SK-N-SH (cell line): ENCODE results near the gene ZNF532. TPM values are rescaled to one million over a fixed set of nuclear protein-coding genes. Genes with fewer than 3 reads are reported as not detected.

Experiments
- CTCF ChIA-PET: fragments of 300-600, 350-600 bp; formaldehyde crosslinking; extraction: SDS; loops from one replicate; lab custom pipeline; 2021; lab: Yijun Ruan, JAX
- POLR2A ChIA-PET: fragments of 350-600 bp; sonication (Branson Sonifier 250); formaldehyde crosslinking; extraction: SDS; loops from one replicate; lab custom pipeline; 2020; ENCODE audit warnings: antibody characterized with exemption, inconsistent platforms; lab: Yijun Ruan, JAX
- DNase-seq: peaks from one replicate; pipeline ENCODE4 v3.0.0; 2012
- H2AFZ ChIP-seq: fragments of 200-600 bp; sonication (generic); 2 replicates; pipeline ENCODE4 v1.8.1; 2016; ENCODE audit warnings: antibody characterized with exemption, mild to moderate bottlenecking, low read depth
- H3F3A ChIP-seq: fragments of 200-600 bp; sonication (generic); replicated peaks from 2 replicates; pipeline ENCODE3; 2016; ENCODE audit warnings: antibody characterized with exemption, mild to moderate bottlenecking; ENCODE audit not compliant: insufficient read depth
- H3K27ac ChIP-seq, 2 experiments: fragments of 200-500 bp in 1 of 2; fragments of 200-600 bp in 1 of 2; sonication (Bioruptor generic) in 1 of 2; sonication (generic), shearing (Covaris generic) in 1 of 2; 2 replicates each; pipeline versions ENCODE4 v1.5.1 to v1.6.1; 2014 to 2016; ENCODE audit warnings: low read depth in 2 of 2, inconsistent platforms in 1 of 2, low read length in 1 of 2, mild to moderate bottlenecking in 1 of 2, mixed read lengths in 1 of 2
- H3K27me3 ChIP-seq: fragments of 200-600 bp; sonication (generic), shearing (Covaris generic); 2 replicates; pipeline ENCODE4 v1.6.1; 2016; ENCODE audit warnings: mixed run types; ENCODE audit not compliant: insufficient read depth
- H3K36me3 ChIP-seq, 2 experiments: fragments of 200-500 bp in 1 of 2; fragments of 200-600 bp in 1 of 2; sonication (Bioruptor generic) in 1 of 2; sonication (generic) in 1 of 2; replicated peaks in 1 of 2; 2 replicates each; pipeline versions ENCODE3 to v1.5.1; 2014 to 2016; ENCODE audit warnings: low read length in 1 of 2, mild to moderate bottlenecking in 1 of 2; ENCODE audit not compliant: insufficient read depth in 2 of 2, control insufficient read depth in 1 of 2
- H3K4me1 ChIP-seq, 2 experiments: fragments of 200-500 bp in 1 of 2; fragments of 200-600 bp in 1 of 2; sonication (Bioruptor generic) in 1 of 2; sonication (generic), shearing (Covaris generic) in 1 of 2; 2 replicates each; pipeline versions ENCODE4 v1.5.1 to v1.6.1; 2014 to 2016; ENCODE audit warnings: low read depth in 1 of 2, low read length in 1 of 2, mixed run types in 1 of 2; ENCODE audit not compliant: insufficient read depth in 2 of 2, control insufficient read depth in 1 of 2
- H3K4me2 ChIP-seq: fragments of 200-600 bp; sonication (generic), shearing (Covaris generic); 2 replicates; pipeline ENCODE4 v1.6.1; 2017; ENCODE audit warnings: mixed run types
- H3K4me3 ChIP-seq, 2 experiments: fragments of 200-500 bp in 1 of 2; fragments of 200-600 bp in 1 of 2; sonication (Bioruptor generic) in 1 of 2; sonication (generic), shearing (Covaris generic) in 1 of 2; 2 replicates each; pipeline versions ENCODE4 v1.5.1 to v1.8.1; 2014 to 2016; ENCODE audit warnings: low read depth in 2 of 2, inconsistent platforms in 1 of 2, low read length in 1 of 2, mild to moderate bottlenecking in 1 of 2, mixed read lengths in 1 of 2, moderate library complexity in 1 of 2
- H3K79me2 ChIP-seq: fragments of 200-600 bp; sonication (generic); 2 replicates; pipeline ENCODE4 v1.8.1; 2017; ENCODE audit warnings: mild to moderate bottlenecking; ENCODE audit not compliant: insufficient read depth
- H3K9ac ChIP-seq: fragments of 200-600 bp; sonication (generic); 2 replicates; pipeline ENCODE4 v1.6.1; 2017; ENCODE audit warnings: mixed run types
- H3K9me2 ChIP-seq: fragments of 200-600 bp; sonication (generic); 2 replicates; pipeline ENCODE4 v1.6.1; 2017; ENCODE audit warnings: mixed run types
- H3K9me3 ChIP-seq: fragments of 200-600 bp; sonication (generic); 2 replicates; pipeline ENCODE4 v1.6.1; 2017; ENCODE audit warnings: mixed run types, mild to moderate bottlenecking, moderate library complexity
- H4K20me1 ChIP-seq: fragments of 200-600 bp; sonication (generic); 2 replicates; pipeline ENCODE4 v1.6.1; 2017; ENCODE audit warnings: mild to moderate bottlenecking, mixed run types; ENCODE audit not compliant: insufficient read depth
- CHD2 ChIP-seq: fragments of 150-350 bp; IDR thresholded peaks from 2 replicates; pipeline ENCODE4 v1.6.1; 2018; ENCODE audit warnings: low read length; ENCODE audit not compliant: partially characterized antibody
- CTCF ChIP-seq: fragments of 200-600 bp; sonication (generic); IDR thresholded peaks from 2 replicates; pipeline ENCODE4 v1.6.1; 2017; ENCODE audit warnings: antibody characterized with exemption, mild to moderate bottlenecking, moderate library complexity
- ELF1 ChIP-seq: IDR thresholded peaks from 2 replicates; pipeline ENCODE4 v1.4.0; 2012
- EP300 ChIP-seq, 2 experiments: IDR thresholded peaks; 2 replicates each; pipeline versions ENCODE4 v1.4.0 to v1.6.1; 2012; ENCODE audit warnings: borderline replicate concordance in 1 of 2, low read depth in 1 of 2, low read length in 1 of 2
- EZH2phosphoT487 ChIP-seq: fragments of 200-600 bp; sonication (generic); IDR thresholded peaks from 2 replicates; pipeline ENCODE4 v1.6.1; 2017; ENCODE audit warnings: low read depth, mixed run types, mild to moderate bottlenecking, antibody characterized with exemption, moderate library complexity, borderline replicate concordance
- FOSL2 ChIP-seq: IDR thresholded peaks from 2 replicates; pipeline ENCODE4 v1.4.0; 2012; ENCODE audit warnings: low read depth, mild to moderate bottlenecking, moderate library complexity, borderline replicate concordance
- FOXM1 ChIP-seq: IDR thresholded peaks from 2 replicates; pipeline ENCODE4 v1.4.0; 2012; ENCODE audit warnings: low read depth, mild to moderate bottlenecking
- PBX3 ChIP-seq: IDR thresholded peaks from 2 replicates; pipeline ENCODE4; 2012
- POLR2AphosphoS5 ChIP-seq: IDR thresholded peaks from 2 replicates; pipeline ENCODE4 v1.6.1; 2012; ENCODE audit warnings: low read depth, low read length
- RFX5 ChIP-seq: IDR thresholded peaks from 2 replicates; pipeline ENCODE4 v1.6.1; 2012; ENCODE audit warnings: mild to moderate bottlenecking, improper control_type of control experiment, low read length
- RXRA ChIP-seq: IDR thresholded peaks from 2 replicates; pipeline ENCODE4 v1.4.0; 2012; ENCODE audit warnings: low read depth, mild to moderate bottlenecking, borderline replicate concordance
- SIN3A ChIP-seq: IDR thresholded peaks from 2 replicates; pipeline ENCODE4 v1.6.1; 2012; ENCODE audit warnings: low read depth, mild to moderate bottlenecking, low read length, moderate library complexity, borderline replicate concordance
- TCF12 ChIP-seq: IDR thresholded peaks from 2 replicates; pipeline ENCODE4 v1.4.0; 2012
- YY1 ChIP-seq: IDR thresholded peaks from 2 replicates; pipeline ENCODE4 v1.4.0; 2012; ENCODE audit warnings: low read depth, mild to moderate bottlenecking
- ZBTB33 ChIP-seq: IDR thresholded peaks from 2 replicates; pipeline ENCODE4 v1.4.0; 2012; ENCODE audit warnings: low read depth, borderline replicate concordance
- WGBS: methylation state at CpG from one replicate; pipeline ENCODE4 v1.1.6; 2017; ENCODE audit warnings: low lambda C conversion rate; 5-methylcytosine and 5-hydroxymethylcytosine counted together
- polyA plus RNA-seq, 3 experiments: library from polyadenylated mRNA; depleted of rRNA; stranded (reverse); fragments of >200 nt; gene quantifications; 2 replicates each; pipeline ENCODE4 v1.2.3, GENCODE V29; 2012

The ZNF532 gene
- polyA plus RNA-seq, 1 of the 3 experiments (the other 2 are of a cell fraction) = 34.7 TPM

GRCh38 chr18:58937887-58938267 is 73.2 kb downstream of the ZNF532 start:
- WGBS = 62% methylated on average over 3 of the region's 3 CpGs
- DNase-seq = no peak
- H3K27me3 ChIP-seq = no peaks in the 10 kb centered on the region
- peaks cover 14 to 31% of the 10 kb centered on the region in 2 experiments for H3K36me3 ChIP-seq
- no peaks in the 10 kb centered on the region for H4K20me1 ChIP-seq
- peaks cover 3 to 21% of the 10 kb centered on the region in 2 experiments for H3K4me1 ChIP-seq
- peaks cover 21% of the 10 kb centered on the region for H3F3A ChIP-seq
- peak overlapping the region in 1 of 2 experiments; percentile 38; a peak in 1 of 4 replicates for H3K4me3 ChIP-seq
- H3K9me2 ChIP-seq = no peaks in the 10 kb centered on the region
- peak overlapping the region; percentile 11 to 92; a peak in 3 of 4 replicates for H3K27ac ChIP-seq
- no peaks in the 10 kb centered on the region for H3K9me3 ChIP-seq
- H3K4me2 ChIP-seq = peak overlapping the region; percentile 65
- ChIA-PET CTCF (no interaction called here), POLR2A (no interaction called here)
- peak overlapping the region; percentile 54 for H3K9ac ChIP-seq
- TF ChIP-seq EZH2phosphoT487 (no peak), PBX3 (no peak), ELF1 (no peak), YY1 (no peak), FOXM1 (no peak), RFX5 (no peak), FOSL2 (no peak), TCF12 (no peak)
- peaks cover 22% of the 10 kb centered on the region; the same call in 1 of the 2 replicates for H3K79me2 ChIP-seq
- H2AFZ ChIP-seq = peak overlapping the region; percentile 44; the same call in 1 of the 2 replicates

- WGBS = 95% methylated on average over 8 of the region's 8 CpGs
Observed at GRCh38 chr18:58941426-58942099, 76.9 kb downstream of the ZNF532 start.

More at GRCh38 chr18:58941426-58942099, 76.9 kb downstream of the ZNF532 start:
- Histone ChIP-seq H3K9me2 (no peaks in the 10 kb centered on the region), H3K27me3 (no peaks in the 10 kb centered on the region), H2AFZ (no peak overlapping the region), H3K79me2 (peaks cover 3% of the 10 kb centered on the region; the same call in 1 of the 2 replicates), H3K27ac (no peak overlapping the region), H3K4me1 (peaks cover 0 to 27% of the 10 kb centered on the region in 2 experiments; a peak in 3 of 4 replicates), H3F3A (peaks cover 17% of the 10 kb centered on the region), H3K4me3 (no peak overlapping the region), H3K36me3 (peaks cover 7 to 32% of the 10 kb centered on the region in 2 experiments), H4K20me1 (no peaks in the 10 kb centered on the region), H3K4me2 (no peak overlapping the region), H3K9me3 (no peaks in the 10 kb centered on the region), H3K9ac (no peak overlapping the region)
- POLR2A ChIA-PET = no interaction called here
- no peak for DNase-seq
- TF ChIP-seq CTCF (no peak), EP300 (IDR thresholded peaks at IDR 0.05; ENCODE audit: borderline replicate concordance in 1 of 2, low read depth in 1 of 2, low read length in 1 of 2) (no peak), FOSL2 (no peak), ZBTB33 (no peak), RFX5 (no peak), SIN3A (no peak), POLR2AphosphoS5 (no peak), RXRA (no peak), CHD2 (no peak), PBX3 (no peak)
- CTCF ChIA-PET = no interaction called here
